Psoas muscle (tissue), 8 donors: Measurements from ENCODE around the gene SYTL2. TPM values are rescaled to one million over a fixed set of nuclear protein-coding genes. Genes with fewer than 3 reads are reported as not detected.

ENCODE experiments used
- ATAC-seq, 4 donors: fragments of 200-7000 bp; cut with Tn5 transposase; one replicate each; pipeline ENCODE4 v1.9.1; 2020; ENCODE audit warnings: moderate library complexity in 3 of 4, mild to moderate bottlenecking in 2 of 4
- DNase-seq, 2 donors: peaks; one replicate each; pipeline ENCODE4 v3.0.0-alpha.2; 2020
- H3K27ac ChIP-seq: fragments of 200-600 bp; one replicate; pipeline ENCODE4 v1.8.0; 2022
- H3K27me3 ChIP-seq, 3 donors: fragments of 200-600 bp in 1 of 3; one replicate each; pipeline versions ENCODE4 v1.6.1 to v1.8.0; 2013 to 2022; ENCODE audit warnings: low read length in 2 of 3, mild to moderate bottlenecking in 2 of 3, moderate library complexity in 1 of 3; ENCODE audit not compliant: insufficient read depth in 3 of 3
- H3K36me3 ChIP-seq, 2 donors: fragments of 200-600 bp in 1 of 2; one replicate each; pipeline versions ENCODE4 v1.6.1 to v1.8.0; 2013 to 2022; ENCODE audit warnings: low read depth in 1 of 2, mild to moderate bottlenecking in 1 of 2, moderate library complexity in 1 of 2; ENCODE audit not compliant: insufficient read depth in 1 of 2
- H3K4me1 ChIP-seq: fragments of 200-600 bp; one replicate; pipeline ENCODE4 v1.8.0; 2022
- H3K4me3 ChIP-seq: fragments of 200-600 bp; one replicate; pipeline ENCODE4 v1.8.0; 2022; ENCODE audit warnings: mild to moderate bottlenecking
- H3K9me3 ChIP-seq: fragments of 200-600 bp; one replicate; pipeline ENCODE4 v1.8.0; 2022
- CTCF ChIP-seq: fragments of 200-600 bp; IDR thresholded peaks from one replicate; pipeline ENCODE4 v1.8.0; 2022; ENCODE audit warnings: antibody characterized with exemption
- WGBS, 3 donors: extraction: QIAGEN DNeasy Blood & Tissue Kit; methylation state at CpG; one replicate each; pipeline versions ENCODE4 v1.1.6 to v1.1.7; 2013; 5-methylcytosine and 5-hydroxymethylcytosine counted together
- intact Hi-C, 2 donors: fragments of 100-400 bp; cut with DNase I; formaldehyde crosslinking; loops; one replicate each; pipeline versions ENCODE4 v1.11.0 to v1.14.2; 2022
- polyA plus RNA-seq, 3 donors: library from polyadenylated mRNA; stranded (reverse); fragments of 200-250 nt; gene quantifications; one replicate each; pipeline ENCODE4 v1.2.3, GENCODE V29; 2013
- total RNA-seq, 4 donors: library from RNA; stranded (reverse); fragmentation: NEBNext Ultra II Directional in 2 of 4; extraction: Animal tissue kit (Norgen Biotek cat#: 25700) in 2 of 4; gene quantifications; one replicate each; pipeline versions ENCODE4 v1.2.1 to v1.2.4, GENCODE V29; 2021 to 2023
- donor health status: healthy with polysubstance abuse.
- donor health status: DM: no; HTN: no; CAD: no; lungs with moderate emphysema.
- donor health status: Bipolar disorder and iron deficiency.
- donor health status: healthy.
- donor health status: DM: yes; HTN: yes; CAD: no.
- donor health status: DM: no; HTN: no; CAD: no.
- donor health status: DM: no; HTN: no; CAD: no.
- donor health status: DM: yes; HTN: yes; CAD: no.

SYTL2 gene
- total and polyA plus RNA-seq, 7 donors, result 1.7 to 5.6 (median 4.7) TPM

GRCh38 chr11:85756401-85757200 is 54.3 kb downstream of the SYTL2 start:
- WGBS, 3 donors, result 79 to 87% (median 83%) methylated on average over 6 of the region's 6 CpGs
- DNase-seq, result no peak
- no peak for TF ChIP-seq CTCF
- Histone ChIP-seq H3K36me3 (no peaks in the 10 kb centered on the region), H3K4me3 (no peak overlapping the region), H3K27ac (no peak overlapping the region), H3K27me3 (no peaks in the 10 kb centered on the region), H3K4me1 (no peaks in the 10 kb centered on the region), H3K9me3 (no peaks in the 10 kb centered on the region)
- ATAC-seq, result no peak
- intact Hi-C loops, result no loop called here

GRCh38 chr11:85755701-85756100 is 55.2 kb downstream of the SYTL2 start:
- H3K9me3 ChIP-seq, result no peaks in the 10 kb centered on the region
- H3K4me1 ChIP-seq, result no peaks in the 10 kb centered on the region
- H3K4me3 ChIP-seq, result no peak overlapping the region
- H3K27ac ChIP-seq, result no peak overlapping the region
- no peaks in the 10 kb centered on the region for H3K36me3 ChIP-seq
- no peak for ATAC-seq
- no peak for DNase-seq
- no peaks in the 10 kb centered on the region for H3K27me3 ChIP-seq
- no peak for TF ChIP-seq CTCF
- intact Hi-C loops, result no loop called here
- WGBS, 3 donors, result 91 to 96% (median 93%) methylated on average over 1 of the region's 1 CpG

- TF ChIP-seq CTCF, result no peak
- H3K36me3 ChIP-seq, result no peaks in the 10 kb centered on the region
- DNase-seq (no peak), ATAC-seq (no peak)
- H3K4me1 ChIP-seq, result no peaks in the 10 kb centered on the region
- 85 to 98% (median 97%) methylated on average over 2 of the region's 2 CpGs for WGBS, 3 donors
- intact Hi-C loops, result no loop called here
- no peak overlapping the region for H3K4me3 ChIP-seq
- H3K9me3 ChIP-seq, result no peaks in the 10 kb centered on the region
- H3K27me3 ChIP-seq, result no peaks in the 10 kb centered on the region
- no peak overlapping the region for H3K27ac ChIP-seq
These were observed 55.7 kb downstream of the SYTL2 start for GRCh38 chr11:85755285-85755684.

- no peak for DNase-seq
- no peaks in the 10 kb centered on the region for H3K36me3 ChIP-seq
- no peaks in the 10 kb centered on the region for H3K4me1 ChIP-seq
- WGBS, 3 donors, result 83 to 85% (median 83%) methylated on average over 7 of the region's 7 CpGs
- ATAC-seq, result no peak
- no peak overlapping the region for H3K4me3 ChIP-seq
- no peaks in the 10 kb centered on the region for H3K27me3 ChIP-seq
- no peaks in the 10 kb centered on the region for H3K9me3 ChIP-seq
- intact Hi-C loops, result no loop called here
- H3K27ac ChIP-seq, result no peak overlapping the region
- TF ChIP-seq CTCF, result no peak
These were observed 57.9 kb downstream of the SYTL2 start for GRCh38 chr11:85752890-85753581.
